SU-DHL-6 (cell line): ENCODE data around the gene DEPDC1B.

Experiments used
- EZH2phosphoT487 ChIP-seq: fragments of 200-600 bp; sonication (generic), shearing (Covaris generic); conservative IDR thresholded peaks from 2 replicates; pipeline ENCODE4 v1.6.1; 2018; ENCODE audit warnings: mild to moderate bottlenecking, antibody characterized with exemption, low read length, moderate library complexity, mixed read lengths
- TF ChIP-seq, protein P1 (sequence below): fragments of 200-600 bp; sonication (generic); IDR thresholded peaks from one replicate; pipeline ENCODE4 v1.5.1; 2017; ENCODE audit warnings: antibody characterized with exemption, mild to moderate bottlenecking, low read length, moderate library complexity; ENCODE audit not compliant: insufficient read depth, poor library complexity, severe bottlenecking

DNA sequence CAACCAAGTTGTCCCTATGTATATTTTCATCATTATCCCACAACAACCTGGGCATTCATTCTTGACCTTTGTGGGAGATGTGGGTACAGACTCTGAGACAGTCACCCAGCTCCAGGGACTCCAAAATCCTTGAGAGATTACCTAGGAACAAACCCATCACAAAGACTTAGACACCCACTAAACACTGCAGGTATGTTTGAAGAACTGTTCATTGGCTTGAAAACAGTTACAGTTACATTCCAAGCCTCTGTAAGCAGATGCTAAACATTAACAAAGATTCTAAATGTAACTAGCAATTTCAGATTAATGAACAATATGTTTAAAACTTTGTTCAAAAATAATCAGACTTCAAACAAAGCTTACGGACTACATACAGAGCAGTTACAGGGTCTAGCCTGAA is 24.7 kb downstream of the DEPDC1B start:
- TF ChIP-seq, protein P1, sequence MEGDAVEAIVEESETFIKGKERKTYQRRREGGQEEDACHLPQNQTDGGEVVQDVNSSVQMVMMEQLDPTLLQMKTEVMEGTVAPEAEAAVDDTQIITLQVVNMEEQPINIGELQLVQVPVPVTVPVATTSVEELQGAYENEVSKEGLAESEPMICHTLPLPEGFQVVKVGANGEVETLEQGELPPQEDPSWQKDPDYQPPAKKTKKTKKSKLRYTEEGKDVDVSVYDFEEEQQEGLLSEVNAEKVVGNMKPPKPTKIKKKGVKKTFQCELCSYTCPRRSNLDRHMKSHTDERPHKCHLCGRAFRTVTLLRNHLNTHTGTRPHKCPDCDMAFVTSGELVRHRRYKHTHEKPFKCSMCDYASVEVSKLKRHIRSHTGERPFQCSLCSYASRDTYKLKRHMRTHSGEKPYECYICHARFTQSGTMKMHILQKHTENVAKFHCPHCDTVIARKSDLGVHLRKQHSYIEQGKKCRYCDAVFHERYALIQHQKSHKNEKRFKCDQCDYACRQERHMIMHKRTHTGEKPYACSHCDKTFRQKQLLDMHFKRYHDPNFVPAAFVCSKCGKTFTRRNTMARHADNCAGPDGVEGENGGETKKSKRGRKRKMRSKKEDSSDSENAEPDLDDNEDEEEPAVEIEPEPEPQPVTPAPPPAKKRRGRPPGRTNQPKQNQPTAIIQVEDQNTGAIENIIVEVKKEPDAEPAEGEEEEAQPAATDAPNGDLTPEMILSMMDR: no peak
- no peak for TF ChIP-seq EZH2phosphoT487
